ENCODE results near the gene MICU1. TPM values are rescaled to one million over a fixed set of nuclear protein-coding genes. Genes with fewer than 3 reads are reported as not detected.
"Not testable (repeated sequence)": the region's sequence is repeated elsewhere in the genome, so short reads cannot be mapped to it uniquely, and the experiment has no call there.

Gene MICU1
- total and polyA plus RNA-seq, 8 donors = 9.4 to 21.7 (median 12.6) TPM

DNA sequence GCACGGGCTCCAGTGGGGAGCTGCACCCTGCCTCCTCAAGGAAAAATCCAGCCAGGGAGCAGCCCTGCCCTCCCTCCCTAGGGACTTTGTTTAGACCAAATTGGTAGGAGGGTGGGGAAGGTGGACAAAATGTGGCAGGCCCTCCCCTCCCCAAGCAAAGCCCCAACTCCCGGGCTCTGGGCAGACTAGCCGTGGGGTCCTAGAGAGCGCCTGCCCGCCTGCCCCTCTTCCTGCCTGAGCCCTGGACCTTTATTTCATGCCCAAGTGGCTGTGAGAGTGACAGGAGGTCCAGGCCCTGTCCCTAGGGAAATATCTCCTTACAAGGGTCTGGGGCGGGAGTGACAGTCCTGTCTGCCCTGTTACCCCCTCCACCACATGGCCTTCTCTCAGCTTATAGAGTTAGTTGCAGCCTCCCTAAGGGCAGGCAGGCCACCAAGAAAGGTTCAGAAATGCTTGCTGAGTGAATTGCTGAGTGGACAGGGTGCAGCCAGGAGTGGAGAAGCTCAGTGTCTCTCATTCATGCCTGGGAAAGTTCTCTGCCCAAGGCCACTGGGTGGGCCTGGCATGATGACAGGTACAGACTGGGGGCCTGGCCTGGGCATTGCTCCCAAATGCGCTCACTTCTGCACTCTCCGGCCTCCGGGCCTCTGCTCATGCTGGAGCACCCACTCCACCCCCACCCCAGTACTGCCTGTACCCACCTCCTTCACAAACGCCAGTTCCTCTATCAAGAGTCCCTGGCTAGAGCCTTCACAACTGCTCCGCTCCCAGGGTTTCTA lies 296.4 kb downstream of the MICU1 start:
- WGBS, 2 donors = 55 to 56% methylated on average over 11 of the region's 11 CpGs
- ATAC-seq (peak; percentile 17 to 60 (median 45)), FAIRE-seq (no peak), DNase-seq (peak in 5 of 6 donors; percentile 86 to 92 (median 89))
- Histone ChIP-seq H3K9me3 (no peaks in the 10 kb centered on the region), H3K27ac (peak overlapping the region; percentile 51 to 97 (median 84)), H3K4me1 (peaks cover 55 to 76% (median 73%) of the 10 kb centered on the region in 3 donors), H3K4me3 (no peak overlapping the region), H3K27me3 (no peaks in the 10 kb centered on the region), H3K36me3 (no peaks in the 10 kb centered on the region)
- TF ChIP-seq, protein P1, sequence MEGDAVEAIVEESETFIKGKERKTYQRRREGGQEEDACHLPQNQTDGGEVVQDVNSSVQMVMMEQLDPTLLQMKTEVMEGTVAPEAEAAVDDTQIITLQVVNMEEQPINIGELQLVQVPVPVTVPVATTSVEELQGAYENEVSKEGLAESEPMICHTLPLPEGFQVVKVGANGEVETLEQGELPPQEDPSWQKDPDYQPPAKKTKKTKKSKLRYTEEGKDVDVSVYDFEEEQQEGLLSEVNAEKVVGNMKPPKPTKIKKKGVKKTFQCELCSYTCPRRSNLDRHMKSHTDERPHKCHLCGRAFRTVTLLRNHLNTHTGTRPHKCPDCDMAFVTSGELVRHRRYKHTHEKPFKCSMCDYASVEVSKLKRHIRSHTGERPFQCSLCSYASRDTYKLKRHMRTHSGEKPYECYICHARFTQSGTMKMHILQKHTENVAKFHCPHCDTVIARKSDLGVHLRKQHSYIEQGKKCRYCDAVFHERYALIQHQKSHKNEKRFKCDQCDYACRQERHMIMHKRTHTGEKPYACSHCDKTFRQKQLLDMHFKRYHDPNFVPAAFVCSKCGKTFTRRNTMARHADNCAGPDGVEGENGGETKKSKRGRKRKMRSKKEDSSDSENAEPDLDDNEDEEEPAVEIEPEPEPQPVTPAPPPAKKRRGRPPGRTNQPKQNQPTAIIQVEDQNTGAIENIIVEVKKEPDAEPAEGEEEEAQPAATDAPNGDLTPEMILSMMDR (IDR thresholded peaks at IDR 0.05) = no peak
- intact Hi-C loops (cut with DNase I) = loop anchor here in 2 of 3 donors (10.0 kb wide), 2 partner anchors 95 to 105 kb away; no protein-coding TSS in a partner anchor

DNA sequence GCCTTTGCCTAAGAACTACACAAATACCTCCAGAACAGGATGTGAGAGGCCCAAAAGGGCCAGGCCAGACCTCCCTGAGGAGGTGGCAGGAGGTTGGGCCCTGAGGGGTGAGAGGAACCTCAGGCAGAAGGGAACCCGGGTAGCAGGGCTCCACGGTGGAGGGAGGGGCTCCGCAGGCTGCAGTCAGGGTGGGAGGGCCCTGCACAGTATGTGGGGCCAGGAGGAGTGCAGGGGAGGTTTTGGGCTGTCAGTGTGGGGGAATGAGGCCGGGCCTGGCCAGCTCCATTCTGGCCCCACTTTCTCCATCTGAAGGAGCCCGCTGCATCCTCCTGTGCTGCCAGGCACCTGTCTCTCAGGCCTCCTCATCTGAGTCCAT lies 297.1 kb downstream of the MICU1 start:
- H3K27ac ChIP-seq = peak overlapping the region; percentile 51 to 97 (median 84)
- H3K4me3 ChIP-seq = no peak overlapping the region
- WGBS, 2 donors = 63 to 64% methylated on average over 5 of the region's 5 CpGs
- no peaks in the 10 kb centered on the region for H3K27me3 ChIP-seq
- TF ChIP-seq, protein P1 (IDR thresholded peaks at IDR 0.05) = no peak
- H3K4me1 ChIP-seq = peaks cover 48 to 70% (median 66%) of the 10 kb centered on the region in 3 donors
- no peaks in the 10 kb centered on the region for H3K36me3 ChIP-seq
- no peak for FAIRE-seq
- peak in 2 of 6 donors; percentile 49 to 75 for DNase-seq
- intact Hi-C loops (cut with DNase I) = loop anchor here in 1 of 3 donors (10.0 kb wide), 1 partner anchor 104 kb away; no protein-coding TSS in a partner anchor
- ATAC-seq = no peak
- H3K9me3 ChIP-seq = no peaks in the 10 kb centered on the region

DNA sequence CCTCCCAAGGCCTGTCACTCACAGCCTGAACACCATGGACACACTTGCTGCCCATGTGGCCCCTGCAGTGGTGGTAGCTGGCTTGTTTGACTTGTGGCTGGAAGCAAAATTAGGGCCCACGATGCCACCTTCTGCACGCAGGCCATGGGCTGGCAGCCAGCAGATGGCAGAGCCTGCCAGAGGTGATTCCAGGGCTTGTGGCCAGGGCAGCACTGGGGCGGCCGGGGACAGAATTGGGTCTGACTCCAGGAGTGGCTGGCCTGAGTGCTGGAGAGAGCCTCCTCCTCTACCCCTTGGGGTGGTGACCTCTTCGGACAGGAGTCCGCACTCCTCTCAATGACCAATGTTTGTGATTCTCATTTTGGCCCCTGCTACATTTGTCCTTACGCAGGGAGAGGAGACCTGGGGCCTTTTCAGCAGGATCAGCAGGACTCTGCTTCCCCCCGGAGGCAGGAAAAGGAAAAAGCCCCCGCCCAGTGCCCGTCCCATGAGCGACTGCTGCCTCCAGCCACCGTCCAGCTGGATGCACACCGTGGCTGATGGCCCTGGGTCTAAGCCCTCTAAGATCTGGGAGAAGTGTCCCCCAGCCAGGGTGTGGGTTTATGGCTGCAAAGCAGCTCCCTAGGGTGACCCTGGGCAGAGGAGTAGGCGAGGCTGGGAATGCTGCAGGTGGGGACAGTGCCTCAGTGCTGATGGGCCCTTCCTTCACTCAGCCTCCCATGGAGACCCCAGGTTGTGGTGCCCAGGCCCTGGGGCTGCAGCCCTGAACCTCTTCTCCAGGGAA lies 297.6 kb downstream of the MICU1 start:
- ATAC-seq = peak; percentile 12 to 50 (median 46)
- DNase-seq = peak; percentile 72 to 91 (median 82)
- TF ChIP-seq, protein P1 (IDR thresholded peaks at IDR 0.05) = peak in 2 of 4 donors; percentile 32 to 33
- intact Hi-C loops (cut with DNase I) = loop anchor here in 1 of 3 donors (10.0 kb wide), 1 partner anchor 103 kb away; no protein-coding TSS in a partner anchor
- Histone ChIP-seq H3K4me1 (peaks cover 48 to 64% (median 60%) of the 10 kb centered on the region in 3 donors), H3K36me3 (no peaks in the 10 kb centered on the region), H3K4me3 (no peak overlapping the region), H3K27ac (peak overlapping the region; percentile 51 to 97 (median 84)), H3K27me3 (no peaks in the 10 kb centered on the region), H3K9me3 (no peaks in the 10 kb centered on the region)
- FAIRE-seq = no peak
- 9 to 12% methylated on average over 14 of the region's 14 CpGs for WGBS, 2 donors

DNA sequence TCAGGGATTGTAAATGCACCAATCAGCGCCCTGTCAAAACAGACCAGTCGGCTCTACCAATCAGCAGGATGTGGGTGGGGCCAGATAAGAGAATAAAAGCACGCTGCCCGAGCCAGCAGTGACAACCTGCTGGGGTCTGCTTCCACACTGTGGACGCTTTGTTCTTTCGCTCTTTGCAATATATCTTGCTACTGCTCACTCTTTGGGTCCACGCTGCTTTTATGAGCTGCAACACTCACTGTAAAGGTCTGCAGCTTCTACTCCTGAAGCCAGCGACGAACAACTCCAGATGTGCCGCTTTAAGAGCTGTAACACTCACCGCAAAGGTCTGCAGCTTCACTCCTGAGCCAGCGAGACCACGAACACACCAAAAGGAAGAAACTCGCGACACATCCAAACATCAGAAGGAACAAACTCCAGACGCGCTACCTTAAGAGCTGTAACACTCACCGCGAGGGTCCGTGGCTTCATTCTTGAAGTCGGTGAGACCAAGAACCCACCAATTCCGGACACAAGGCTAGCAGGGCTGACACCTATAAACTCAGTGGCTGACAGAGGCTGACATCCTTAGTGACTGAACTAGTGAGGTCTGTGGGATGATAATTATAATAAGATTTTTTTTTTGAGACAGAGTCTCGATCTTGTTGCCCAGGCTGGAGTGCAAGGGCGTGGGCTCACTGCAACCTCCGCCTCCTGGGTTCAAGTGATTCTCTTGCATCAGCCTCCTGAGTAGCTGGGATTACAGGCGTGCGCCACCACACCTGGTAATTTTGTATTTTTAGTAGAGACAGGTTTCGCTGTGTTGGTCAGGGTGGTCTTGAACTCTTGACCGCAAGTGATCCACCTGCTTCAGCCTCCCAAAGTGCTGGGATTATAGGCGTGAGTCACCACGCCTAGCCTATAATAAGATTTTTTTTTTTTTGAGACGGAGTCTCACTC lies 298.9 kb downstream of the MICU1 start:
- intact Hi-C loops (cut with DNase I) = loop anchor here in 1 of 3 donors (10.0 kb wide), 1 partner anchor 102 kb away; no protein-coding TSS in a partner anchor
- not testable (repeated sequence) for H3K27ac ChIP-seq, H3K9me3 ChIP-seq, DNase-seq, H3K27me3 ChIP-seq, H3K36me3 ChIP-seq, ATAC-seq, H3K4me3 ChIP-seq, FAIRE-seq
- WGBS, 2 donors = 93% methylated on average over 32 of the region's 32 CpGs
- peaks cover 37 to 53% (median 49%) of the 10 kb centered on the region in 3 donors for H3K4me1 ChIP-seq

DNA sequence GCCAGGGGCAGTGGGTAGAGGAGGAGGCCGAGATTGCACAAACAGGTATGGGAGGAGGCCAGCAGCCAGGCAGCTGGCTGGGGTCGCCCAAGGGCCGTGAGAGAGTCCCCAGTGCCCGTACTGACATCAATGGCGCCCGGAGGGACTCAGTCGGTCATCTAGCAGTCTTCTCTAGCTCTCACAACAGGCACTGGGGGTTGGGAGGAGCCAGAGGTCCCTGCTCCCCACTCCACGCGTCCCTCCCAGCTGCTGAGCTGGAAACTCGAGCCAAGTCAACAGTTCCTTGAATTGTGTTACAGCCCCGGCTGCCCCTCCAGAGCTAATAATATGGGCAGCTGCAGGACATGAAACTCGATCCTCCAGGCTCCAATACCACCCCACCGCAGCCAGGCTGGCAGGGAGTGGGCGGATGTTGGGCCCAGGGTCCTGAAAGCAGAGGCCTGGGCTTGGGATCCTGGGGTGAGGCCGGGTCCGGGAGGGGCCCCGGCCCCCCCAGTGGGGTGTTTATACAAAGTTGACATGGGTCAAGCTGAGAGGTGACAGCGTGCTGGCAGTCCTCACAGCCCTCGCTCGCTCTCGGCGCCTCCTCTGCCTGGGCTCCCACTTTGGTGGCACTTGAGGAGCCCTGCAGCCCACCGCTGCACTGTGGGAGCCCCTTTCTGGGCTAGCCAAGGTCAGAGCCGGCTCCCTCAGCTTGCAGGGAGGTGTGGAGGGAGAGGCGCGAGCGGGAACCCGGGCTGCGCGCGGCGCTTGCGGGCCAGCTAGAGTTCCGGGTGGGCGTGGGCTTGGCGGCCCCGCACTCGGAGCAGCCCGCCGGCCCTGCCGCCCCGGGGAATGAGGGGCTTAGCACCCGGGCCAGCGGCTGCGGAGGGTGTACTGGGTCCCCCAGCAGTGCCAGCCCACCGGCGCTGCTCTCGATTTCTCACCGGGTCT lies 300.4 kb downstream of the MICU1 start:
- H3K36me3 ChIP-seq, H3K27me3 ChIP-seq, ATAC-seq, FAIRE-seq, H3K4me3 ChIP-seq, H3K9me3 ChIP-seq: not testable (repeated sequence)
- Histone ChIP-seq H3K27ac (peak overlapping the region in 2 of 4 donors; percentile 2 to 30), H3K4me1 (peaks cover 35 to 53% (median 46%) of the 10 kb centered on the region in 3 donors)
- WGBS, 2 donors = 64 to 73% methylated on average over 41 to 49 of the region's 49 CpGs
- intact Hi-C loops (cut with DNase I) = loop anchor here in 1 of 3 donors (10.0 kb wide), 1 partner anchor 101 kb away; no protein-coding TSS in a partner anchor
- DNase-seq = peak in 3 of 6 donors; percentile 56 to 77 (median 61)
